ENCODE measurements around the gene RPL36.
"Not testable (repeated sequence)": the region's sequence is repeated elsewhere in the genome, so short reads cannot be mapped to it uniquely, and the experiment has no call there.

Gene RPL36

GRCh38 chr19:5707576-5708575 lies 17.8 kb downstream of the RPL36 start:
- no peak for DNase-seq

- DNase-seq, result no peak
These were observed 20.9 kb downstream of the RPL36 start for GRCh38 chr19:5711025-5711424.

GRCh38 chr19:5711713-5712161 lies 21.6 kb downstream of the RPL36 start:
- no peak for DNase-seq

GRCh38 chr19:5713228-5713627 lies 23.1 kb downstream of the RPL36 start:
- no peak for DNase-seq

- DNase-seq, result no peak
These were observed 24.7 kb downstream of the RPL36 start for GRCh38 chr19:5714816-5715215.

DNA sequence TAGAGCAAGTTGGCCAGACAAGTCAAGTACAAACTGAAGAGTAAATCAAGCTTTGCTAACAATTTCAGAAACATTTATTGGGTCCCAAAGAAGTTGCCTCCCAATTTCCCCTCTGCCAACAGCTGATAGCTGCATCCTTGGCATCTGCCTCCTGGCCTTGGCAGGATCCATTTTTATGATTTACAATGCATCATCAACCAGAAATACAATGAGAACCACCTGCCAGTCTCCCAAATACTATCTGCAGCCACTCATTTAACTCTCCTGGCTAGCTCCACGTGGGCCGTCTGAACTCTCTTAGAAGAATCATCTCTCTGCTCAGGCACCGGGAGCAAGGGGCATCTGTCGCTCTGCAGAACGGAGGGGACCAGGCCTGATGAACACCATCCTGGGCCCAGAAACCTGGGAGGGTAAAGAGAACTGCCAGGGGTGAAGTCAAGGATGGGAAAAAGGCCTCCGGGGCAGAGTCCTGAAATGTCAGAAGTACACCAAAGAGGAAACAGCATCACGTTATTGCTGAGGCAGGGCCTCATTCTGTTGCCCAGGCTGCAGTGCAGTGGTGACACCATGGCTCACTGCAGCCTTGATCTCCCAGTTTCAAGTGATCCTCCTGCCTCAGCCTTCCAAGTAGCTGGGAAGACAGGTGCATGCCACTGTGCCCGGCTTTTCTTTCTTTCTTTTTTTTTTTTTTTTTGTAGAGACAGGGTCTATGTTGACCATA lies 27.3 kb downstream of the RPL36 start:
- DNase-seq, result no peak

- no peak for DNase-seq
These were observed 28.0 kb downstream of the RPL36 start for GRCh38 chr19:5718037-5718578.

DNA sequence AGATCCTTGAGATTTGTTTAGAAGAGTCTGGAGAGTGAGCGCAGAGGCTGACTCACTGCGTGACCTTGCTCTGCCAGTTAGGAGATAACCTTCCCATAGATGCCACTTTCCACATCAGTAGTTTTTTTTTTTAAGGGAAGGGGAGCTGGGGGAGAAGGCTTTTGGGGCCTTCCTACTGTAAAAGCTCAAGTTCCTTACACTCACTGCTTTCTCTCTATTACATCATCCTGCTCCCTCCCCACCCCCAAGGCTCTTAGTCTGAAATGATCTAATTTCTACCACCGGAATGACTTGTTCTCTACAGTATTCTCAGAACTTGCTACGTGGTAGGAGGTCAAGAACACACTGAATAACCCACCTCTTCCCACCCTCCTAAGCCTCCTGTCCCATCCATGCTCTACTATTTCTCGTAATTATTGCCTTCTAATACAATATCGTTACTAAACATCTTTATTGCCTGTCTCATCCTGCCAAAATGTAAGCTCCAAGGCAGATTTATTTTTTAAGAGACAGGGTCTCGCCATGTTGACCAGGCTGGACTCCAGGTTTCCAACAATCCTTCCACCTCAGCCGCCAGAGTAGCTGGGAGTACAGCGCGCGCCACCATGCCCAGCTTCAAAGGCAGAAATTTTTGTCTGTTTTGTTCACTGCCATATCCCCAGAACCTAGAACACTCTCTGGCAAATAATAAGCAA lies 28.6 kb downstream of the RPL36 start:
- no peak for DNase-seq

DNA sequence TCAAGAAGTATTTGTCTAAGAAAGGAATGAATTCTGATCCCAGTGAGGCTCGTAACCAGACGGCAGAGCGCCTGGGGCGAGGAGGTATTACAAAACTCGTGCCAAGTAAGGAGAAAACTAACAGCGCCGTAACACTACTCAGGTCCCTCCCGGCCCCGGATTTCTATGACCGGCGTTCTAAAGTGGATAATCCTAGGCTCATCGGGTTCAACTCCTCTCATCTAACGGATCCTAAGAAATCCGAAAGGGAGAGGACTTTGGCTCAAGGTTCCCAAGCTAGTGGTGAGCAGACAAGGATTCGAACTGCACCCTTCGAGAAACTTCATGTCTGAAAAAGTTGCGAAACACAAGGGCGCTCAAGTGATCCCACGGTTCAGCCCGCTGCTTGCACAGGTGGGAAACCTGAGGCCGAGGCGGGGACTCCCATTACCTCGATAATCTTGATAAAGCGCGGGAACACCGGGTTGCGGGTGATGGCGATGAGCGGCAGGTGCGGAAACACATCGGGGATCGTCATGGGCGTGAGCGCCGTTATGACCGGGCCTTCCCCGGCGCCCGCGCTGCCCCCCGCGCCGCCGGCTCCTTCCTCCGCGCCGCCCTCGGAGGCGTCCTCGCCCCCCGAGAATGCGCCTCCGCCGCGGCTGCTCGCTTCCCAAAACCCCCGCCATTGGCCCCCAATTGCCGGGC lies 29.3 kb downstream of the RPL36 start:
- no peak for DNase-seq

- peak; percentile 96 for DNase-seq
These were observed 30.1 kb downstream of the RPL36 start, which contains the start of the genes CATSPERD and LONP1 for GRCh38 chr19:5719961-5720790. Gene CATSPERD (plus strand): TSS chr19:5720637. CDS start chr19:5720738, 101 bp downstream. Gene LONP1 (minus strand): TSS chr19:5720146. CDS start chr19:5720132, 14 bp downstream.

GRCh38 chr19:5727453-5728050 lies 37.5 kb downstream of the RPL36 start:
- DNase-seq, result no peak

DNA sequence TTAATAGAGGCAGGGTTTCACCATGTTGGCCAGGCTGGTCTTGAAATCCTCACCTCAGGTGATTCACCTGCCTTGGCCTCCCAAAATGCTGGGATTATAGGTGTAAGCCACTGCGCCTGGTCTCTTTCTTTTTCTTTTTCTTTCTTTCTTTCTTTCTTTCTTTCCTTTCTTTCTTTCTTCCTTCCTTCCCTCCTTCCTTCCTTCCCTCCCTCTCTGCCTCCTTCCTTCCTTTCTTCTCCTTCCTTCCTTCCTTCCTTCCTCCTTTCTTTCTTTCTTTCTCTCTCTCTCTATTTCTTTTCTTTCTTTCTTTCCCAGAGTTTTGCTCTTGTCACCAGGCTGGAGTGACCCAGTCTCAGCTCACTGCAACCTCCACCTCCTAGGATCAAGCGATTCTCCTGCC lies 43.1 kb downstream of the RPL36 start:
- not testable (repeated sequence) for DNase-seq

- no peak for DNase-seq
These were observed 48.3 kb downstream of the RPL36 start for GRCh38 chr19:5738423-5738822.

Data from effector CD8-positive, alpha-beta T cell (primary cell).